ENCODE results near the gene NDUFV1. TPM values are rescaled to one million over a fixed set of nuclear protein-coding genes. Genes with fewer than 3 reads are reported as not detected.

NDUFV1 gene
- polyA plus RNA-seq, 1 experiment, result 79.5 TPM

GRCh38 chr11:67611165-67611564 lies 4.4 kb downstream of the NDUFV1 start:
- Histone ChIP-seq H3K27me3 (ENCODE audit: control insufficient read depth, insufficient read depth, low read length) (peaks cover 11% of the 10 kb centered on the region), H3K9me3 (ENCODE audit: control insufficient read depth, insufficient read depth, low read length) (no peaks in the 10 kb centered on the region; the same call in 1 of the 2 replicates), H3K4me3 (ENCODE audit: low read depth, low read length) (no peak overlapping the region), H3K27ac (ENCODE audit: low read depth, low read length) (no peak overlapping the region)
- ChIA-PET CTCF (no interaction called here), POLR2A (no interaction called here)
- DNase-seq (ENCODE audit: low read depth, low spot score), result no peak
- no peak for TF ChIP-seq CTCF (IDR thresholded peaks at IDR 0.05; ENCODE audit: low read depth, low read length)

- POLR2A ChIA-PET, result no interaction called here
- CTCF ChIA-PET, result interaction anchor here (6.6 kb wide), 1 partner anchor 17 kb away, joined by 44 read pairs; the partner anchor contains the start of gene NUDT8
- TF ChIP-seq CTCF (IDR thresholded peaks at IDR 0.05; ENCODE audit: low read depth, low read length), result no peak
- DNase-seq (ENCODE audit: low read depth, low spot score), result no peak
- Histone ChIP-seq H3K27me3 (ENCODE audit: control insufficient read depth, insufficient read depth, low read length) (peaks cover 17% of the 10 kb centered on the region), H3K4me3 (ENCODE audit: low read depth, low read length) (no peak overlapping the region), H3K27ac (ENCODE audit: low read depth, low read length) (no peak overlapping the region), H3K9me3 (ENCODE audit: control insufficient read depth, insufficient read depth, low read length) (no peaks in the 10 kb centered on the region; the same call in 1 of the 2 replicates)
Observed at GRCh38 chr11:67611704-67612587, 5.2 kb downstream of the NDUFV1 start.

- no peak for TF ChIP-seq CTCF (IDR thresholded peaks at IDR 0.05; ENCODE audit: low read depth, low read length)
- ChIA-PET CTCF (interaction anchor here (6.6 kb wide), 1 partner anchor 17 kb away, joined by 44 read pairs; the partner anchor contains the start of gene NUDT8), POLR2A (no interaction called here)
- Histone ChIP-seq H3K9me3 (ENCODE audit: control insufficient read depth, insufficient read depth, low read length) (no peaks in the 10 kb centered on the region; the same call in 1 of the 2 replicates), H3K27ac (ENCODE audit: low read depth, low read length) (no peak overlapping the region), H3K27me3 (ENCODE audit: control insufficient read depth, insufficient read depth, low read length) (peaks cover 22% of the 10 kb centered on the region), H3K4me3 (ENCODE audit: low read depth, low read length) (no peak overlapping the region)
- DNase-seq (ENCODE audit: low read depth, low spot score), result no peak
Observed at GRCh38 chr11:67612751-67613150, 6.0 kb downstream of the NDUFV1 start.

- ChIA-PET POLR2A (interaction anchor here (1.1 to 1.4 kb wide), 3 partner anchors 16 to 122 kb away, joined by 3 to 5 read pairs (median 4); partner anchors contain the start of genes GSTP1 and NUDT8), CTCF (interaction anchor here (1.0 to 6.6 kb wide), 4 partner anchors 8 to 45 kb away, joined by 3 to 44 read pairs (median 6); partner anchors contain the start of gene NUDT8)
- DNase-seq (ENCODE audit: low read depth, low spot score), result no peak
- Histone ChIP-seq H3K9me3 (ENCODE audit: control insufficient read depth, insufficient read depth, low read length) (no peaks in the 10 kb centered on the region; the same call in 1 of the 2 replicates), H3K4me3 (ENCODE audit: low read depth, low read length) (no peak overlapping the region), H3K27me3 (ENCODE audit: control insufficient read depth, insufficient read depth, low read length) (peaks cover 25% of the 10 kb centered on the region), H3K27ac (ENCODE audit: low read depth, low read length) (no peak overlapping the region)
- TF ChIP-seq CTCF (IDR thresholded peaks at IDR 0.05; ENCODE audit: low read depth, low read length), result no peak
Observed at GRCh38 chr11:67613313-67613959, 6.7 kb downstream of the NDUFV1 start.
